Retinal pigment epithelial cell (primary cell): ENCODE results near the gene GRB10.

Experiments
- DNase-seq: peaks from one replicate; pipeline ENCODE4 v3.0.0-alpha.2; 2010; ENCODE audit warnings: low read depth
- H3K4me3 ChIP-seq: 2 replicates; pipeline ENCODE4 v1.5.1; 2011; ENCODE audit warnings: mild to moderate bottlenecking, low read length, control low read depth, moderate library complexity
- CTCF ChIP-seq: conservative IDR thresholded peaks from 2 replicates; pipeline ENCODE4 v1.5.1; 2011; ENCODE audit warnings: low read depth, low read length, control low read depth, inconsistent platforms

GRB10 gene

GRCh38 chr7:50657912-50658311 is 124.8 kb downstream of the GRB10 start:
- no peak for TF ChIP-seq CTCF
- DNase-seq, result no peak
- H3K4me3 ChIP-seq, result no peak overlapping the region

- TF ChIP-seq CTCF, result no peak
- H3K4me3 ChIP-seq, result no peak overlapping the region
- no peak for DNase-seq
These were observed 125.3 kb downstream of the GRB10 start for GRCh38 chr7:50657341-50657873.

GRCh38 chr7:50656141-50656895 is 126.4 kb downstream of the GRB10 start:
- H3K4me3 ChIP-seq, result no peak overlapping the region
- no peak for TF ChIP-seq CTCF
- no peak for DNase-seq

- no peak for TF ChIP-seq CTCF
- no peak overlapping the region for H3K4me3 ChIP-seq
- no peak for DNase-seq
These were observed 127.2 kb downstream of the GRB10 start for GRCh38 chr7:50655490-50655889.

- no peak for DNase-seq
- no peak for TF ChIP-seq CTCF
- no peak overlapping the region for H3K4me3 ChIP-seq
These were observed 127.7 kb downstream of the GRB10 start for GRCh38 chr7:50655020-50655419.

GRCh38 chr7:50653981-50654425 is 128.7 kb downstream of the GRB10 start:
- TF ChIP-seq CTCF, result no peak
- no peak overlapping the region for H3K4me3 ChIP-seq
- no peak for DNase-seq
